Stimulated activated CD4-positive, alpha-beta T cell treated with anti-CD3 and anti-CD28 coated beads, Interleukin-2, amount 100 ng/mL, for 24 hours (primary cell): Measurements from ENCODE around the gene CYSLTR2.

Experiments used
- DNase-seq, 2 donors: peaks; one replicate each; pipeline ENCODE4 v3.0.0-alpha.2; 2020

CYSLTR2 gene

DNA sequence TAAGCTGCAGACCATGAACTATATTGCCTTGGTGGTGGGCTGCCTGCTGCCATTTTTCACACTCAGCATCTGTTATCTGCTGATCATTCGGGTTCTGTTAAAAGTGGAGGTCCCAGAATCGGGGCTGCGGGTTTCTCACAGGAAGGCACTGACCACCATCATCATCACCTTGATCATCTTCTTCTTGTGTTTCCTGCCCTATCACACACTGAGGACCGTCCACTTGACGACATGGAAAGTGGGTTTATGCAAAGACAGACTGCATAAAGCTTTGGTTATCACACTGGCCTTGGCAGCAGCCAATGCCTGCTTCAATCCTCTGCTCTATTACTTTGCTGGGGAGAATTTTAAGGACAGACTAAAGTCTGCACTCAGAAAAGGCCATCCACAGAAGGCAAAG, 53.7 kb downstream of the CYSLTR2 start:
- DNase-seq, result no peak

DNA sequence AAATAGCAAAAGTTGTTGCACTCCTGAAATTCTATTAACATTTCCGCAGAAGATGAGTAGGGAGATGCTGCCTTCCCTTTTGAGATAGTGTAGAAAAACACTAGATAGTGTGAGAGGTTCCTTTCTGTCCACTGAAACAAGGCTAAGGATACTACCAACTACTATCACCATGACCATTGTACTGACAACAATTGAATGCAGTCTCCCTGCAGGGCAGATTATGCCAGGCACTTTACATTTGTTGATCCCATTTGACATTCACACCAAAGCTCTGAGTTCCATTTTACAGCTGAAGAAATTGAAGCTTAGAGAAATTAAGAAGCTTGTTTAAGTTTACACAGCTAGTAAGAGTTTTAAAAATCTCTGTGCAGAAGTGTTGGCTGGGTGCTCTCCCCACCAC, 55.0 kb downstream of the CYSLTR2 start:
- DNase-seq, result no peak

DNA sequence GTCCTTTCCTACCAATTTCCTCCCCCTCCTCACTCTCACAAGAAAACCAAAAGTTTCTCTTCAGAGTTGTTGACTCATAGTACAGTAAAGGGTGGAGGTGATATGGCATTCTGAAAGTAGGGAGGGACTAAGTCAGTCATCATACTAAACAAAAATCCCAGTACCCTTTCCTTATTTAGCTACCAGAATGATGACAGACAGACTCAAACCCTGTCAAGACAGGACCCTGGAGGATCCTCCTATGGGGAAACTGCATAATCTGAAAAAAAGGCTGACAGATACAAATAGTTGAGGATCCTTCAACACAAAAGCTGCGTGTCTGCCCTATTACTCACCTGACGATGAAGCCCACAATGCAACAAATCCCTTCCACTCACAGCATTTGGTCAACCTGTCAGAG, 55.5 kb downstream of the CYSLTR2 start:
- DNase-seq, result no peak

DNA sequence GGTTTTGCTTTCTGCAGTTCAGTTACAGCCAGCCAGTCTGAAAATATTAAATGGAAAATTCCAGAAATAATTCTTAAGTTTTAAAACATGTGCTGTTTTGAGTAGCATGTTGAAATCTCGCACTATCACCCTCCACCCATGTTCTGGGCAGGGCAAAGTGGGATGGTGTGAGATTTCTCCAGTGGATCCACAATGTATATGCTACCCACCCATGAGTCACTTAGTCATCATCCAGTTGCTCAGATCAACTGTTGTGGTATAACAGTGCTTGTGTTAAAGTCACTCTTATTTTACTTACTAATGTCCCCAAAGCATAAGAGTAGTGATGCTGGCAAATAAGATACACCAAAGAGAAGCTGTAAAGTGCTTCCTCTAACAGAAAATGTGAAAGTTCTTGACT, 56.4 kb downstream of the CYSLTR2 start:
- DNase-seq, result no peak

DNA sequence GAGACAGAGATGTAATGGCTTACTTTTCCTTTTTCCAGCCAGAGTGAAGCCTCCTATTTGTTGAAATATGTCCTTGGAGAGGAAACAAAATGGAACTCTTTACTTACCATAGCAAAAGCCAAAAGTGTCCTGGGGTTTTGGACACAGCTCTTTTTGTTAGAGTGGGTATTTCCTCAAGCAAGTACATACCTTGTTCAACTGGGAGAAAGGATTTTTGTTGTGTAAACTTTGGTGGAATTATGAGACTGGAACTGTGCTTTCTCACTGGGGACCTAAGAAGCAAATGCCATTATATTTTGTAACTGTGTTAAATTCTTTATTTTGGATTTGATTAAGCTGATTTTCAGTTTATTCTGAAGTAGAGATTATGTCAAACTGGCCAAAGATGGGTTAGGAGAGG, 58.4 kb downstream of the CYSLTR2 start:
- no peak for DNase-seq

DNA sequence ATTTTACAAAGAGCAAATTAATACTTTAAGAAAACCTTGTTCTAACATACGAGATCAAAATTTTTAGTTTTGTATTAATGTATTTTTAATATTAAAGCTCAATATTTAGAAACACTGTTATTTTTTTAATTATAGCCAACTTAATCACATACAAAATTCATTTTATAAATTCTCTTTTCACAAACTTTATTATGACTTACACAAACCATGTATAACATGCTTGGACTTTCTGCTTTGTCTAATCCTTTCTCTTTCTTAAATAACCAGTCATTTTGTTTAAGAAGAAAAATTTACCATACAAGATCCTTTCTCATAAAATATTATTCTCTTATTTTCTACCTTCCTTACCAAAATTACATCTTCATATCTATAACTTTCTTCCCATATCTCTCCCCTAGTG, 62.2 kb downstream of the CYSLTR2 start:
- DNase-seq, result no peak

DNA sequence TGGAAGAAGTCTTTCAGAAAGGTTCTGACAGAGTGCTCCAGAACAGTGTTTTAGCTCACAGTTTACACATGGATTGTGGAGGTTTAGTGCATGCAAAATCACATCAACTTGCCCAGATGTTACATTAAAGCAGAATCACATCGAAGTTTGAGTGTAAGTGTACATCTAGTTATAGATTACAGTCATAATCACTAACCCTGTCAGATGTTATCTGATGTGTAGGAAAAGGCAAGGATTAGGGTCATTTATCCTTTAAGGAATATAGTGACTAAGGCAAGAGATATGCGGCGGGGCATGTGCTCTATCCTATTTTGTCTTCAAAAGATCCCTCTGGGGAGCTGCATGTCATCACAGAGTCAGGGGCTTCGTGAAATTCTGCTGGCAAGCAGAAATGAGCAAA, 66.9 kb downstream of the CYSLTR2 start:
- DNase-seq, result no peak

DNA sequence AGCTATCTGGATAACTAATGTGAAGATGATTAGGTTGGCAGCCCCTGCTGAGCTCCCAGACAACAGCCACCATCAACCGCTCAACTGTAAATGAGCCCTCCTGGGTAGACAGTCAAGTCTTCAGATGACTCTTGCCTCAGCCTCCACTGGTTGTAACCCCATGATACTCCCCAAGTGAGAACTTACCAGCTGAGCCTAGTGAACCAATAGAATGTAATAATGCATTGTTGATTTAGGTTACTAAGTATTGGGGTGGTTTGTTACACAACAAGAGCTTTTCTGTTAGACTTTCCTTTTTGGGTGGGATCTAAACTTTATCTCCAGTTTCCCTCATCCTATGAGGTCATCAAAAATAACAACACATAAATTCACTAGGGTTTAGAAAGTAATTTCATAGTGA, 69.4 kb downstream of the CYSLTR2 start:
- no peak for DNase-seq

DNA sequence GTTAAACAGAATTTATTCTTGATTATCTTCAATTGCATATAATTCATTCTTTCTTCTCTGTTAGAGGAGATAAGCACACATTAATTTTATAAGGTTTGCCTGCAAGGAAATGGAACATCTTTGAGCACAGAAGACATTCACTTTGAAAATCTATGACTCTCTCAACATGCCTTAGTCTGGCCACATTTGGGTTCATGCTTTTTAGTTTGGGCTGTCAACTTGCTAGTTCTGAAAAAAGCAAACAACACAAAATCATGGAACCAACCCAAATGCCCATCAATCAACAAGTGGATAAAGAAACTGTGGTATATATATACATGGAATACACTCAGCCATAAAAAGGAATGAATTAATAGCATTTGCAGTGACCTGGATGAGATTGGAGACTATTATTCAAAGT, 71.5 kb downstream of the CYSLTR2 start:
- DNase-seq, result no peak

DNA sequence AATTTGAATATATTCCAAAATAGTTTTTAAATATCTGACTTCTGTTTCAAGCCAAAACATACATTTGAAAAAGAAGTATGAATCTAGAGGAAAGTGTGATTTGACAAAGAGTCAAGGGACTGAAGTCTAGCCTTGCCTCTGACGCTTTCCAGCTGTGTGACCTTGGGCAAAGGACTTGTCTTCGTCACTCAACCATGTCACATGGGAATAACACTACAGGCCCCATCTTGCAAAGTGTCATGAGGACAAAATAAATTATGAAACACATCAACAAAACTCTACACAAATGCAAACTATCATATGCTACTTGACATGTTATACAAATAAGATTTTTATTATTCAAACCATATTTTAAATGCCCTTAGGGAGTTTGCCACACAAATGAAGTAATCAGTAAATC, 73.0 kb downstream of the CYSLTR2 start:
- no peak for DNase-seq

DNA sequence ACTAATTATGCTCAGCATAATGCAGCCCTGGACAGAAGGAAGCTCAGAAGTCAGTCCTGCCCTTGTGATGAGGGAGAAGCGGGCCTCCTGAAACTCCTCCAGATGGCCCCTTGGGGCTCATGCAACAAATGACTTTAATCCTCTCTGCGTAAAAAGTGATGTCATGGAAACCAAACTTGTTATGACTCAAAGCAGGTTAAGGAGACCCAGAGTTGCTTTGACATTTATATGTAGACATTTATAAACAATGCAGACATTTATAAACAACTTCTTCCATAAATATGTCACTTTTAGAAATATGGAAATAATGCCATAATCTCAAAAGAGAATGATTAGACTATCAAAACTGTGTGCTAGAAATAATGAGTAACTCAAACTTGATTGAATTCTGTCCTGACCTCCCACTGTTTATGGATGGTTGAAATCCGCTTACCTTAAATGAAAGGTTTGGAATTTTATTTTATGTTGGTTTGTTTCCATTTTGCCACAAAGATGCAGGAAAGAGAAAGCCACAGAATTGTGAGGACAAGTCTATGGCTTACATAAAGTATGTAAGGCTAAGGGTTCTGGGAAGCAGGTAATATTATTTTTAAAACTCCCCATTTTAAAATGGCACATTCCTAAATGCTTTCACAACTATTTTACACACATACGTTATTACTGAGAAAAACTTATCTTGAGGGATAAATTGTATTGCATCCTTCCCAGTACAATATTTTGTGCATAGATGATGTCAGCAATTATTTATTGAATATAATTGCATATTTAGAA, 73.7 kb downstream of the CYSLTR2 start:
- DNase-seq, result no peak

DNA sequence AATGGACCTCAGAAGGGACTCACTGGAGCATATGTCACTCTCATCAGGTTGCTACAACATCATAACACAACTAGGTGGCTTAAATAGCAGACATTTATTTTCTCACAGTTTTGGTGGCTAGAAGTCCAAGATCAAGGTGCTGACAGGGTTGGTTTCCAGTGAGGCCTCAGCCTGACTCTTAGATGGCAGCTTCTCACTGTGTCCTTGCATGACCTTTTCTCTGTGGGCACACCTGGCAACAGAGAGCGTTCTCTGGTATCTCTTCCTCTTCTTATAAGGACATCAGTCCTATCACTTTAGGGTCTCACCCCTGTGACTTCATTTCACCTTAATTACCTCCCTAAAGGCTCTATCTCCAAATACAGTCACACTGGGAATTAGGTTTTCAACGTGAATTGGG, 74.5 kb downstream of the CYSLTR2 start:
- DNase-seq, result no peak

DNA sequence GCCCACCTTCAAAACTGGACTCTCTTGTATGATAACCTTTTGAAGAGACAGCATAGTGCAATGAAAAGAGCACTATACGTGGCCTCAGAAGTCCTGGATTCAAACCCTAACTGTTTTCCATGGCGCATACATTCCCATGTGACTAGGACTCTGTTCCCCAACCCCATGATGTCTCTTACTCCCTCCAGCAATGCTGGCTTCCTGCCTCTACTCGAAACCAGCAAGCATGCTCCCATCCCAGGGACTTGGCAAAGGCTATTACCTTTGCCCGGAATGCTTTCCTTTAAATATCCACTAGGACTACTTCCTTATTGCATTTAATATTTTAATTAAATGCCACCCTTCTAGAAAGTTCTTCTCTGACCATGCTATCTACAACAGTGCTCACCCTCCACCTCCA, 75.1 kb downstream of the CYSLTR2 start:
- no peak for DNase-seq

DNA sequence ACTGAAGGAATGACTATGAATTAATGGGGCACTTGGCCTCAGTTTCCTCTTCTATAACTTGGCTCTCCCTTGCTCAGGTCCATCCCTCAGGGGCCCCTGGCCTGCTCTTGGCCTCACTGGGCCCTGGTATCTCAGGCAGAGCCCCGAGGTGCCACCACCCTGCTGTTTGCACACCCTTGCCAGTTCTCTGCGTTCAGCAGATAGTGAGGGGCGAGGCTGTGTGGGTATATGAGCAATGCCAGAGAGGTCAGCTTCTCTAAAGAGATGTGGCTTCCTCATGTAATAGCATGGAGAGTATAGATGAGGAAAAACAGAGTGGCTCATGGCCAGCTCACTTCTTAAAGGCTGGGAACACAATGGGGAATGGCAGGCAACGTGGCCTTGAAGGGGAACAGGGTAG, 76.1 kb downstream of the CYSLTR2 start:
- no peak for DNase-seq

DNA sequence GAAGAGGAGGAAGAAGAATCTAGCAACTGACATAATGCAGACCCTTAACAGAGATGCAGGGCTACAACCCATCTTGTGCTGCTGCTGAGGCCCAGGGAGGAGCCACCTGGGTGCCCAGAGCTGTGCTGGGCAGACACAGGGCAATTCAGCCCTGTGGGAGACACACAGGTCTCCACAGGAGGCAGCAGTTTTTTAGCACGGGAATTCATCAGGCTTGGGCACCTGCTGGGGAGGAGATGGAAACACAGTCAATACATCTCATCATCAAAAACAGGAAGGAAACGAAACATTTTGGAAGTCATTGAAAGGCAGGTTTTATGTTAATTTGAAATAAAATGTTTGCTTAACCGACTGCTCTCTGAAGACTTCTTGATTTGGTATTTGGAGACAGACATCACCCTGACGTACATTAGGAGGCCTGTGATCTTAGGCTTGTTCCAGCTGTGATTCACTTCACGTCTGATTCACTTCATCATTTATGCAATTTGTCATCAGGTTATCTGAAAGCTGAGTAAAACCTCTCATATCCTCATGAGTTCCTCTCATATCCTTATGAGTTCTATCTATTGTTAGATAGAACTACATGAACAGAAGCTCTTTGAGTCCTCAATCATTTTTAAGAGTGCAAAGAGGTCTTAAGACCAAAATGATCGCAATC, 77.4 kb downstream of the CYSLTR2 start:
- DNase-seq, result no peak

DNA sequence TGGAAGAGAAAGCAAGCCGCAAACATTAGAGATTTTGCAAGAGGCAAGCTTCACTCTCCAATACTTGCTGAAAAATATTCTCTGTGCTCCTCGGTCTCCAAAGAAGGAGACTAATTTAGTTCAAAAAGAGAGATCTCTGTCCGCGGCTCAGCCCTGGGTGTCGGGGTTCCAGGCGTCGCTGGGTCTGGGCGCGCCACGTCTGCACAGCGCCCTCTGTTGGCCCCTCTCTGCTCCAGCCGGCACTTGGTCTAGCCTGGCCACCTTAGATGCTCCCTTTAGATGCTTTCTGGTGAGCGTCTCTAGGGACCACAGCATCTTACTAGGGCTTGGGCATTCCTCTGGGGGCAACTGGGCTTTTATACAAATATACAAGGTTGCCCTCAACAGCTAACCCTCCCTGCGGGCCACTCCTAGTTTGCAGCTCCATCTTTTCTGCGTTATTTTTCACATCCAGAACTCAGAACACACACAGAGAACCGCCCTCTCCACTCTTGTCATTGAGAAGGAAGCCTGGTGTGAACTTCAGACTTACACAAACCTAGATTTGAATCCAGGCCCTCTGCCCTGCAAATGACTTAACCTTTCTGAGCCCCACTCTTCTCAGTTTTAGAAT, 78.3 kb downstream of the CYSLTR2 start:
- DNase-seq, result peak; percentile 65 to 76

DNA sequence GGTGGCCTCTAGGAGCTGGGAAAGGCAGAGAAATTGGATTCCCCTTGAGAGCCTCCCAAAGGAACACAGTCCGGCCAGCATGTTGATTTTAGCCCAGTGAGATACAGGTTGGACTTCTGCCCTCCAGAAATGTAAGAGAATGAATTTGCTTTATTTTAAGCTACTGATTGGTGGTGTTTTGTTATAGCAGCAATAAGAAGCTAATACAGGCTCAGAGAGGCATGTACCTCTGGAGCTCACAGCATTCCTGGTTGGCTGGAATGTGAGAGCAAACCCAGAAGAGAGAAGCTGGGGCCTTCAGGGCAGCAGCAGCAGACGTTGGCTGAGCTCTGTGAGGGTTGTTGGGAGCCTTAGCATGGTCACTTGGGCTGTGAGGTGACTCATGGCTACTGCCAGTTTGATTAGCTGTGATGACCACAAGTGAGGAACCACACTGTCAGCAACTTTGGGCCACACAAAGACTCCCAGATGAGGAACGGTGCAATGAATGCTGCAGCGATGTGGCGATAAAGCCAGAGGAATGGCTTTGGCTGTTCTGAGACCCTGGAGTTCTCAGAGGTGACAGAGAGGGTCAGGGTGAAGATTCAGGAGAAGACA, 80.1 kb downstream of the CYSLTR2 start:
- no peak for DNase-seq

DNA sequence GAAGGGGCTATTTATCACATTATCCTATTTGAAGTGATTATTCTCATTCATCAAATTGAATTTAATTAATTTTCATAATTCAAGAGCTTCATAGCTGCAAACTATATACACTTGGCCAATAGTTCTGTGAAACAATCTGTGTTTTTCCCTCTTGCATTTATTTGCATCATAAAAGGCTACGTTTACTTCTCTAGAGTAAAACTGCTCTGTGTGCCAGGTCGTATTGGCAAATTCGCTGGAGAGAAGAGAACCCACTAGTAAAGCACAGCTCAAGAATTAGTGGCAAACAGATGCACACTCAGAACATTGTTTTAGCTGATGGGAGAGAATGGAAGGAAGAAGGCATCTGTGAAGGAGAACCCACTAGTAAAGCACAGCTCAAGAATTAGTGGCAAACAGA, 81.8 kb downstream of the CYSLTR2 start:
- DNase-seq, result no peak

DNA sequence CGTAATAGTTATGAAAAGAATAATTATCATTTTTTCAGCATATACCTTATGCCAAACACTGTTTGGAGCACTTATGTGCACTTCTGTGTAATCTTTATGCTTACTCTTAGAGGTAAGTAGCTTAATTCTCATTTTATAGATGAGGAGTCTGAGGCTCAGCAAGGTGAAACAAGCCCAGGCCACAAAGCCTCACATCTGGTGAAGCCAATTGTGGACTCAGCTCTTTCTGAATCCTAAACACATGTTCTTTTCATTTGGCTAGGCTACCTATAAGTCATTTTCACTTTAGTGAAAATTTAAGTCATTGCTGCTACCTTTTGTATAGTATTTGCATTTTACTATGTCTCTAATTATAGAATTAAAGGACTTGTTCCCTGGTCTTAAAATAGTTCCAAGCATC, 84.0 kb downstream of the CYSLTR2 start:
- no peak for DNase-seq

DNA sequence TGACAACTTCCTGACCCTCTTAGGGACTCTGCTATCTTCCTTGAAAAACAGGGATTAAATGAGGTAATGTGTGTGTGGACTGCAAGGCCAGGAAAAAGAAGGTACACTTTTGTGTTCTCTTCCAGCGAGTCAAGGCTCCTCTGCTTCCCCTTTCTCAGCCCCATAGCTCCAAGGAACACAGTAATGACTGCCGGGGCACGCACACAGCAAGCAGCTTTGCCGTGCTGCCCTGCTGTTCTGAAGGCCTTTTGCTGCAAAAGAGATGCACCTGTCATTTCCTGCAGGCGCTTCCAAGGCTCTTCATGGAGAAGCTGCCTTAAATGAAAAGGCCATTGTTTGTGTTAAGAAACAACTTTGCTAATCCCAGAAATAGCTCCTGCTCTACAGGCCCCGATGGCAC, 84.6 kb downstream of the CYSLTR2 start:
- no peak for DNase-seq

DNA sequence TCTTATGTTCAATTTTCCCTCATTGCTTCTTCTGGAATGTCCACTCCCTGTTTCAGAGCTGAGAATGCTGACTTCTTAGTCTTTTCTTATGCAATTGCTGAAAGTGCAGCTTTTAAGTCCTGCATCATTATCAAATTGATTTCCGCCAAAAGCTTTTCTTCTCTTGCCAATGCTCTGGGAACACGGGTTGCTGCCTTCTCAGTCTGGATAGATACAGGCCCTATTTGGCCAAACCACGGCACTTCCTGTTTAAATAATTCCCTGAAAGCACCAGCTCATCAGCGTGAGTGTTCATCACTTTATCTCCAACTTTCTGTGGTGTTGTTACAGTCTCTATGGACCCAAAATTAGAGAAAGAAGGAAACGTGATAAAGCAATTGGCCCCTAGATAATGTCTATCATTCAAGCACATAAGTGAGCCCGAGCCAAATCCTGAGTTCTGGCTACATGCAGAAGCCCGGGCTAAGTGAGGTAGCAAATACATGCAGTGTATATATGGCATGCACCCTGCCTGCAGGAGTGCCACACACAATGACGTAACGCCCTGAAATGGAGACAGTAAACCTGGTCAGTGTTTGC, 85.7 kb downstream of the CYSLTR2 start:
- no peak for DNase-seq

DNA sequence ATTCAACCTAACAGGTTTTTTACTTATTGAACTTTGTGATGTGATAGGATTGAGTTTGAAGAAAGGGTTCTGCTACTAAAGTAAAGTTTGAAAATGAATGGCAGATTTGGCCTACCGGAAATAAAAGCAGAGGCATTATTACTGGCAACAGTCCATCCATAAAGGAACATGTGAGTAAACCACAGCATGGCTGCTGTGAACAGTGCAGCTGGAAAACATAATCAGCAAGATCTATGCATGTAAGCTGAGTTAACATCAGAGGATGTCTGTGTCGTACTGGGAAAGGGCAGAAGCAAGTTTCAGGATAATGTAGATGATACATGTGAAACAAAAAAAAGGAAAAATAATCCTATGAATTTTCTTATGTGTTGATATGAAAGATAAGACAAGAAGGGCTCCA, 87.6 kb downstream of the CYSLTR2 start:
- DNase-seq, result no peak

DNA sequence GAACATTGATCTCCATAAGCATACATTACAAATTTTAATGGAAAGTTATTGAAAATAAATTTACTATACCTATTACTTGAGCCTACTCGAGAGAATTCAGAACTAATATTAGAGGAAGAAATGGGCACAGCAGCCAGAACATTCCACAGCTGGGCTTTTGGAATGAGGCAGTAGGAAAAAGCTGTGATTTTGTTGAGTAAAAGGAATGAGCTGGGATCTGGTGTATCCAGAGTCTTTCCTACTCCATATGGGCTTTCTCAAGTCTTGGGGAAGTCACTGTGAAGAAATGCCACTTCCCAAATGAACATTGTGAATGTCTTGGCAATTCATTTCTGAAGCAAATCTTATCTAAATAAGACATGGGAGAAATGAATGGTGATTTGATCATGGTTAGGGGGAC, 93.1 kb downstream of the CYSLTR2 start:
- no peak for DNase-seq

DNA sequence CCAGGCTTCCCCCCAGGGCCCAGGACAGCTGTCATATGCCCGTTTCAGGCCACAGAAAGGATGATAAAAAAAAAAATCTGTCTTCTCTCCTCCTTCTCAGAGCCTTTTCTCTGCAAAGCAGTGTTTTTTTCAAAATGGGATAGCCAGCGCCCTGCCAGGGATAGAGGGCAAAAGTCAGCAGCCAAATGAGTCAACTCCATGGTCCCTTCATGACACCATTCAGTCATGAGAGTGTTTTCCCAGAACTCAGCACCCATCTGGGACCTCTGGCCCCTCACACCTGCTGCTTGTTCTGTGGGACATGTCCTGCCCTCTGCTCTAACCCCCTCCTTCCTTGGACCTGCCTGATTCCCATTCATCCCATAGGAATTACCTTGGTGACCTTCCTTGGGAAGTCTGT, 95.0 kb downstream of the CYSLTR2 start:
- DNase-seq, result no peak
